GM19468 (cell line): ENCODE results near the gene MGAT5.

Experiments used
- ATAC-seq: cut with Tn5 transposase; IDR thresholded peaks from one replicate; pipeline ENCODE4 v1.9.1; 2021; ENCODE audit warnings: mild to moderate bottlenecking, moderate library complexity, moderate number of reproducible peaks; ENCODE audit not compliant: unreplicated experiment; ENCODE audit errors: extremely low read depth

MGAT5 gene

GRCh38 chr2:134435505-134435904 is 181.6 kb downstream of the MGAT5 start:
- ATAC-seq: no peak

- ATAC-seq: no peak
Measured at GRCh38 chr2:134435936-134436335, 182.1 kb downstream of the MGAT5 start.

GRCh38 chr2:134436706-134437105 is 182.8 kb downstream of the MGAT5 start:
- ATAC-seq: no peak

GRCh38 chr2:134438371-134438770 is 184.5 kb downstream of the MGAT5 start:
- ATAC-seq: no peak

GRCh38 chr2:134440336-134440909 is 186.6 kb downstream of the MGAT5 start:
- ATAC-seq: no peak

GRCh38 chr2:134441153-134441863 is 187.4 kb downstream of the MGAT5 start:
- no peak for ATAC-seq

- ATAC-seq: no peak
Measured at GRCh38 chr2:134443814-134444480, 190.1 kb downstream of the MGAT5 start.

GRCh38 chr2:134445116-134445515 is 191.2 kb downstream of the MGAT5 start:
- no peak for ATAC-seq

GRCh38 chr2:134445985-134446382 is 192.1 kb downstream of the MGAT5 start:
- no peak for ATAC-seq

- ATAC-seq: no peak
Measured at GRCh38 chr2:134446383-134447017, 192.6 kb downstream of the MGAT5 start.

- no peak for ATAC-seq
Measured at GRCh38 chr2:134447669-134448068, 193.8 kb downstream of the MGAT5 start.

- ATAC-seq: no peak
Measured at GRCh38 chr2:134448650-134449049, 194.8 kb downstream of the MGAT5 start.

GRCh38 chr2:134449157-134449556 is 195.3 kb downstream of the MGAT5 start:
- ATAC-seq: no peak

GRCh38 chr2:134449751-134450513 is 196.1 kb downstream of the MGAT5 start:
- no peak for ATAC-seq

- no peak for ATAC-seq
Measured at GRCh38 chr2:134451347-134451630, 197.4 kb downstream of the MGAT5 start.

- no peak for ATAC-seq
Measured at GRCh38 chr2:134452042-134452733, 198.3 kb downstream of the MGAT5 start.

GRCh38 chr2:134453476-134453875 is 199.6 kb downstream of the MGAT5 start:
- no peak for ATAC-seq

- ATAC-seq: no peak
Measured at GRCh38 chr2:134453973-134454372, 200.1 kb downstream of the MGAT5 start.

- no peak for ATAC-seq
Measured at GRCh38 chr2:134454426-134454825, 200.6 kb downstream of the MGAT5 start.

GRCh38 chr2:134454931-134455330 is 201.1 kb downstream of the MGAT5 start:
- ATAC-seq: no peak
